SK-N-MC (cell line): ENCODE results near the gene SFXN2.

Source experiments
- EZH2 ChIP-seq: fragments of 200-600 bp; sonication (generic); IDR thresholded peaks from one replicate; pipeline ENCODE4 v1.6.1; 2017; ENCODE audit warnings: antibody characterized with exemption
- POLR2AphosphoS5 ChIP-seq: IDR thresholded peaks from 2 replicates; pipeline ENCODE4 v1.6.1; 2012; ENCODE audit warnings: mild to moderate bottlenecking, low read depth, low read length, borderline replicate concordance

DNA sequence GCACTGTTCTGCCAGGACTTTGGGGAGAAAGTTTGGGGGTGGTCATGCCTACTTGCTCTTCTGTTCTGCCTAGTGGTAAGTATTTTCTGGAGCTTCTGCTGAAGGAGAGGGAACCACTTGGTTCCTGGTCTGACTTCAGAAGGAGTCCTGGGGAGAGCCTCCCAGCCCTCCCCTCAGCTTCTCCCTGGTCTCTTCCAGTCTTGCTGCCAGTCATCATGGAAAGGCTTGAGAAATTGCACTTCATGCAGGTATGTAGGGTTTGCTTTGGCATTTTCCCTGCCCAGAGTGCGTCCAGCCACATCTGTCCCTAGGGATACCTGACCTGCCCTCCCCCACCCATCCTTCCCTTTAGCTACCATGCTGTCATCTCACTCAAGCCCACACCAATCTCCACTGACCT is 18.2 kb downstream of the SFXN2 start:
- TF ChIP-seq EZH2 (no peak), POLR2AphosphoS5 (no peak)
